HUES48 (cell line): ENCODE measurements around the gene FBXO10.
"Not testable (repeated sequence)": the region's sequence is repeated elsewhere in the genome, so short reads cannot be mapped to it uniquely, and the experiment has no call there.

ENCODE experiments used
- H3K27ac ChIP-seq: one replicate; pipeline ENCODE4 v1.7.0; 2013; ENCODE audit warnings: low read depth, low read length, inconsistent platforms
- H3K27me3 ChIP-seq: 2 replicates; pipeline ENCODE4 v1.6.1; 2013; ENCODE audit warnings: mild to moderate bottlenecking, low read length; ENCODE audit not compliant: control insufficient read depth, insufficient read depth
- H3K36me3 ChIP-seq: 2 replicates; pipeline ENCODE4 v1.6.1; 2013; ENCODE audit warnings: low read length; ENCODE audit not compliant: control insufficient read depth, insufficient read depth
- H3K4me1 ChIP-seq: 2 replicates; pipeline ENCODE4 v1.6.1; 2013; ENCODE audit warnings: mild to moderate bottlenecking, low read length; ENCODE audit not compliant: control insufficient read depth, insufficient read depth
- H3K4me3 ChIP-seq: 2 replicates; pipeline ENCODE4 v1.5.1; 2013; ENCODE audit warnings: mild to moderate bottlenecking, low read depth, low read length
- H3K9ac ChIP-seq: 2 replicates; pipeline ENCODE4 v1.6.1; 2013; ENCODE audit warnings: mild to moderate bottlenecking, low read depth, low read length, moderate library complexity
- H3K9me3 ChIP-seq: 2 replicates; pipeline ENCODE4 v1.6.1; 2013; ENCODE audit warnings: low read length; ENCODE audit not compliant: control insufficient read depth, insufficient read depth

FBXO10 gene

DNA sequence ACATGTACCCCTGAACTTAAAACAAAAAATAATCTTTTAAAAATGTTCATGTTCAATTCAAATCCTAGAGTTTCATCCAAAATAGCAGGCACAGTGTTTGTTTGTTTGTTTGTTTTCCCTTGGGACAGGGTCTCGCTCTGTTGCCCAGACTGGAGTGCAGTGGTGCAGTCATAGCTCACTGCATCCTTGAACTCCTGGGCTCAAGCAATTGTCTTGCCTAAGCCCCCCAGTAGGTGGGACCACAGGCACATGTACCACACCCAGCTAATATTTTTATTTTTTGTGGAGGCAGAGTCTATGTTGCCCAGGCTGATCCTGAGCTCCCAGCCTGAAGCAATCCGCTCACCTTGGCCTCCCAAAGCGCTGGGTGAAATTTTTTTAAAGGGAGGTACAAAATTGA lies 95.4 kb downstream of the FBXO10 start:
- Histone ChIP-seq H3K9me3 (no peaks in the 10 kb centered on the region), H3K27me3 (no peaks in the 10 kb centered on the region), H3K36me3 (no peaks in the 10 kb centered on the region), H3K4me3 (no peak overlapping the region), H3K27ac (no peak overlapping the region), H3K4me1 (peaks cover 7% of the 10 kb centered on the region; the same call in 1 of the 2 replicates), H3K9ac (no peak overlapping the region)

DNA sequence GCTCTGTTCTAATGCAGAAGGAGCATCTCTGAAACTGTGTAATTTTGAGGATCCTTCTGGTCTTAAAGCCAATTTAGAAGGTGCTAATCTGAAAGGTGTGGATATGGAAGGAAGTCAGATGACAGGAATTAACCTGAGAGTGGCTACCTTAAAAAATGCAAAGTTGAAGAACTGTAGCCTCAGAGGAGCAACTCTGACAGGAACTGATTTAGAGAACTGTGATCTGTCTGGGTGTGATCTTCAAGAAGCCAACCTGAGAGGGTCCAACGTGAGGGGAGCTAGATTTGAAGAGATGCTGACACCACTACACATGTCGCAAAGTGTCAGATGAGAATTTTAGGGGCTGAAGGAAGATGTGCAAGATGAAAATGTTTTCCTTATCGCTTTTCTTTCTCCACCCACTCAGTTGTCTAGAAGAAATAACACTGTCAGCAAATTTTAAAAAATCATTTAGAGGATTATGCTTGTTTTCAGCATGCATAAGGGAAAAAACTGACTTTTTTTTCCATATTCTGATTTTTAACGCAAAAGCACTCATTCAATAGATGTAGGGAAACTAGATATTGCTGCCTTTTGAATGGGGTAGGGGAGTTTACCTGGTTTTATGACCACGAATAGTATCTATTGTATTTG lies 98.1 kb downstream of the FBXO10 start:
- H3K9me3 ChIP-seq: peaks cover 11% of the 10 kb centered on the region
- not testable (repeated sequence) for H3K9ac ChIP-seq, H3K27me3 ChIP-seq, H3K4me1 ChIP-seq, H3K27ac ChIP-seq, H3K4me3 ChIP-seq, H3K36me3 ChIP-seq

DNA sequence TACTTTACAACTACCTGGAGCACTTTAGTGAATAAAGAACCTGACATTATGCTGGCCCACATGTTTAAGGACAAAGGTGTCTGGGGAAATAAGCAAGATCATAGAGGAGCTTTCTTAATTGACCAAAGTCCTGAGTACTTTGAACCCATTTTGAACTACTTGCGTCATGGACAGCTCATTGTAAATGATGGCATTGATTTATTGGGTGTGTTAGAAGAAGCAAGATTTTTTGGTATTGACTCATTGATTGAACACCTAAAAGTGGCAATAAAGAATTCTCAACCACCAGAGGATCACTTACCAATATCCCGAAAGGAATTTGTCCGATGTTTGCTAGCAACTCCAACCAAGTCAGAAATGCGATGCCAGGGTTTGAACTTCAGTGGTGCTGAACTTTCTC lies 98.7 kb downstream of the FBXO10 start:
- H3K9me3 ChIP-seq: peaks cover 11% of the 10 kb centered on the region
- not testable (repeated sequence) for H3K27me3 ChIP-seq, H3K36me3 ChIP-seq, H3K27ac ChIP-seq, H3K9ac ChIP-seq, H3K4me1 ChIP-seq, H3K4me3 ChIP-seq

DNA sequence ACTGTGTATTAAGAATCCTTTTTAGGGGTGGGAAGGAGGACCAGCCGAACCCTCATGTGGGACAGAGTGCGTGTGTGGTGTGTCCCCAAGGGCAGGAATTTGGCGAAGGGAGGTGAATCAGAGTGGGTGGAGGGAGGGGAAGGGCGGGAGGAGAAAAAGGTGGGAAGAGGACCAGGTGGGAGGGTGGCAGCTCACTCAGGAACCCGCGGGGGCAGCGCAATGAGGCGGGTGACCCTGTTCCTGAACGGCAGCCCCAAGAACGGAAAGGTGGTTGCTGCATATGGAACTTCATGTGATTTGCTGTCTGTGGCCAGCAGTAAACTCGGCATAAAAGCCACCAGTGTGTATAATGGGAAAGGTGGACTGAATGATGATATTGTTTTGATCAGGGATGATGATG lies 99.2 kb downstream of the FBXO10 start:
- peaks cover 6% of the 10 kb centered on the region for H3K4me1 ChIP-seq

DNA sequence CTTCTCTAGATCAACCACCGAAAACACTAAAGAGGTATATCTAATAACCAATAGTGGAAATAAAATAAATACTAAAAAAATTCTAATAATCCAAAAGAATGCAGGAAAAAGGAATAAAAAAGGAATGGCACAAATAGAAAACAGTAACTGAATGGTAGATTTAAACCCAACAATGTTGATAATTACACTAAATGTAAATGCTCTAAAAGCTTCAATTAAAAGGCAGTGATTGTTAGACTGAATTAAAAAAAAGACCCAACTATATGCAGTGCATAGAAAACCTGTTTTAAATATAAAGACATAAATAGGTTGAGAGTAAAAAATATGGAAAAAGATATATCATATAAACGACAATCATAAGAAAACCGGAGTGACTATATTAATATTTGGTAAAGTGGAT lies 101.7 kb downstream of the FBXO10 start:
- H3K4me3 ChIP-seq: no peak overlapping the region
- H3K4me1 ChIP-seq: peaks cover 17% of the 10 kb centered on the region
- H3K27me3 ChIP-seq: no peaks in the 10 kb centered on the region
- no peaks in the 10 kb centered on the region for H3K36me3 ChIP-seq
- H3K9me3 ChIP-seq: peaks cover 11% of the 10 kb centered on the region
- no peak overlapping the region for H3K27ac ChIP-seq
- no peak overlapping the region for H3K9ac ChIP-seq

More for the DNA sequence above, 99.2 kb downstream of the FBXO10 start:
- H3K9ac ChIP-seq: no peak overlapping the region
- H3K27ac ChIP-seq: no peak overlapping the region
- no peak overlapping the region for H3K4me3 ChIP-seq
- peaks cover 11% of the 10 kb centered on the region for H3K9me3 ChIP-seq
- no peaks in the 10 kb centered on the region for H3K27me3 ChIP-seq
- H3K36me3 ChIP-seq: no peaks in the 10 kb centered on the region

DNA sequence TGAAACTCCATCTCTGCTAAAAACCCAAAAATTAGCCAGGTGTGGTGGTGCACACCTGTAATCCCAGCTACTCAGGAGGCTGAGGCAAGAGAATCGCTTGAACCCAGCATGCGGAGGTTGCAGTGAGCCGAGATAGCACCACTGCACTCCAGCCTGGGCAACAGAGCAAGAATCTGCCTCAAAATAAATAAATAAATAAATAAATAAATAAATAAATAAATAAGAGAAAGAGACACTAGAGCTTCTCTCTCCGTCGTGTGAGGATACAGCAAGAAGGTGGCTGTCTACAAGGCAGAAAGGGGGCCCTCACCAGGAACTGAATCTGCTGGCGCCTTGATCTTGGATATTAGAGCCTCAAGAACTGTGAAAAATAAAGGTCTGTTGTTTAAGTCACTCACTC lies 102.2 kb downstream of the FBXO10 start:
- peaks cover 17% of the 10 kb centered on the region for H3K4me1 ChIP-seq
- H3K36me3 ChIP-seq, H3K4me3 ChIP-seq, H3K27ac ChIP-seq, H3K27me3 ChIP-seq, H3K9ac ChIP-seq: not testable (repeated sequence)
- peaks cover 11% of the 10 kb centered on the region for H3K9me3 ChIP-seq

DNA sequence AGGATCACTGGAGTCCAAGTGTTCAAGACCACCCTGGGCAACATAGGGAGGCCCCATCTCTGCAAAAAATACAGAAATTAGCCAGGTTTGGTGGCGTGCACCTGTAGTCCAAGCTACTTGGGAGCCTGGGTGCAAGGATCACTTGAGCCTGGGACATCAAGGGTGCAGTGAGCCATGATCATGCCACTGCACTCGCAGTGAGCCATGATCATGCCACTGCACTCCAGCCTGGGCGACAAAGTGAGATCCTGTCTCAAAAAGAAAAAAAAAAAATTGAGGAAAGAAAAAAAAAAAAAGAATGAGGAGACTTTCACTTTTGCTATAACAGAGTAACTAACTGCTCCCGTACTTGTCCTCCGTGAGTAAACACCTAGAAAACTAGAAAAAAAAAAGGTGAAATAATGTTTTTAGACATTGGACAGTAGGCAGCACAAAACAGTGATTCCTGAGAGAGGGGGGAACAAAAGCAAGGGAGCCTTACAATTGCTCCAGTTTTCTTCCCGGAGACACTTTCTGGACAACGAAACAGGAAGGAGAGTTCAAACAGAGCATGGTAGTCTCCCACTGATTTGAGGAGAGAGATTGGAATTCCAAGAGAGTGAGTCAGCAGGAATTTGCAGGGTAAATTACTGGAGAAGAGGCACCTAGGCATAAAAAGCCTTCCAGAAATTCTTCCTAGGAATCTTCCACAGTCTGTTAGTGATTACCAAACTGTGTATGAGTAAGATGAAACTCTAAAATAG lies 104.1 kb downstream of the FBXO10 start:
- H3K9ac ChIP-seq: peak overlapping the region; percentile 65
- H3K4me3 ChIP-seq: peak overlapping the region; percentile 45; the same call in 1 of the 2 replicates
- no peaks in the 10 kb centered on the region for H3K27me3 ChIP-seq
- peaks cover 11% of the 10 kb centered on the region for H3K9me3 ChIP-seq
- H3K36me3 ChIP-seq: no peaks in the 10 kb centered on the region
- H3K4me1 ChIP-seq: peaks cover 18% of the 10 kb centered on the region
- peak overlapping the region; percentile 93 for H3K27ac ChIP-seq

DNA sequence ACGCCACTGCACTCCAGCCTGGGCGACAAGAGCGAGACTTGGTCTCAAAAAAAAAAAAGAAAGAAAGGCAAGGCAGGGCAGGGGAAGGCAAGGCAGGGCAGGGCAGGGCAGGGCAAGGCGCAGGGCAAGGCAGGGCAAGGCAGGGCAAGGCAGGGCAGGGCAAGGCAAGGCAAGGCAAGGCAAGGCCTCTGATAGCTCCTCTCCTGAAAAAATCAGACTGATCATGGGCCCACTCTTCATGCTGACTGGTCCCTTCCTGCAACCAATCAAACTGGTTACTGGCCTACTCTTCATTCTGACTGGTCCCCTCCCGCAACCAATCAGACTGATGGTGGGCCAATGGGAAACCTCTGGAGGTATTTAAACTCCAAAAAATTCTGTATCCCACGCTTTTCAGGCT lies 107.6 kb downstream of the FBXO10 start:
- H3K9ac ChIP-seq: no peak overlapping the region

DNA sequence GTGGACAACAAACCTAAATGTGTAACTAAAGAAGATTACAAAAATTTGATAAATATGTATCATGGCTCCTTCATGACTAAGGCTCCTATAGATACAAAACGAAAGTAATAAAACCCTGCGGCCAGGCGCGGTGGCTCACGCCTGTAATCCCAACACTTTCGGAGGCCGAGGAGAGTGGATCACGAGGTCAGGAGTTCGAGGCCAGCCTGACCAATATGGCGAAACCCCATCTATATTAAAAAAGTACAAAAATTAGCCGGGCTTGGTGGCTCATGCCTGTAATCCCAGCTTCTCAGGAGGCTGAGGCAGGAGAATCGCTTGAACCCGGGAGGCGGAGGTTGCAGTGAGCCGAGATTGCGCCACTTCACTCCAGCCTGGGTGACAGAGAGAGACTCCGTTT lies 108.7 kb downstream of the FBXO10 start:
- not testable (repeated sequence) for H3K9ac ChIP-seq, H3K4me3 ChIP-seq

More for the DNA sequence above, 107.6 kb downstream of the FBXO10 start:
- H3K27ac ChIP-seq: no peak overlapping the region
- no peaks in the 10 kb centered on the region for H3K27me3 ChIP-seq
- peaks cover 27% of the 10 kb centered on the region for H3K4me1 ChIP-seq
- no peaks in the 10 kb centered on the region for H3K36me3 ChIP-seq
- H3K9me3 ChIP-seq: no peaks in the 10 kb centered on the region
- H3K4me3 ChIP-seq: no peak overlapping the region

DNA sequence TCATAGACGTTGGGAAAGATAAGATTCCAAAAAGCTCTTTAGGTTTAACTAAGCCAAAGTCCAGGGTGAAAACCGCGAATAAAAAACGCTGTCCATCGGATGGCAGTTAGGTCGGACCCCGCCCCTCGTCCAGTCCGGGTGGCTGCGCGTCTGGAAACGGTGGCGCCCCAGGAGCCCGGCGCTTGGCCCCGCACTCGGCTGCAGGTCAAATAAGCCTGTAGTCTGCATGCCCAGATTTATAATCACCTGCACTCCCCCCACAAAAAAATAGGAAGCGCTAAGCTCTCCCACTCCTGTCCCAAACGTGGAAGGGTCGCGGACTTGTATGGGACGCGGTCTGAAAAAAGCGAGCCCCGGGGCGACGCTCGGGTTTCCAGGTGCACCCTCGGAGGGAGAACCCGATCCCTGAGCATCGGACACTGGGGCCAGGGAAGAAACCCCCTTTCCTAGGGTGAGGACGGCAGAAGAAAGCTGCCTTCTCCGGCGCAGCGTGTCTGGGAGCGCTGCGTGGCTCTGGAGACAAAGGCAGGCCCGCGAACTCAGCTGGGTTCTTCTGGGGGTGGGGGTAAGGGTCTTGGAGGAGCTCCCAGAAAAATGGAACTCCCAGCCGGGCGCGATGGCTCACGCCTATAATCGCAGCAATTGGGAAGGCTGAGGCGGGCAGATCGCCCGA lies 110.0 kb downstream of the FBXO10 start:
- no peaks in the 10 kb centered on the region for H3K9me3 ChIP-seq
- H3K27me3 ChIP-seq: no peaks in the 10 kb centered on the region
- peak overlapping the region; percentile 100 for H3K27ac ChIP-seq
- peaks cover 21% of the 10 kb centered on the region for H3K4me1 ChIP-seq
- H3K36me3 ChIP-seq: no peaks in the 10 kb centered on the region
- peak overlapping the region; percentile 75 for H3K4me3 ChIP-seq
- H3K9ac ChIP-seq: peak overlapping the region; percentile 96

More for the DNA sequence above, 108.7 kb downstream of the FBXO10 start:
- not testable (repeated sequence) for H3K27ac ChIP-seq, H3K9me3 ChIP-seq, H3K27me3 ChIP-seq, H3K36me3 ChIP-seq
- peaks cover 33% of the 10 kb centered on the region for H3K4me1 ChIP-seq
